RWPE2 (cell line): ENCODE measurements around the gene MTIF3.

Experiments used
- ATAC-seq: fragments of 200-7000 bp; cut with Tn5 transposase; 3 replicates; pipeline ENCODE4 v1.9.1; 2021; ENCODE audit warnings: low read depth
- DNase-seq: peaks from one replicate; pipeline ENCODE4 v3.0.0-alpha.2; 2020; ENCODE audit warnings: low spot score
- H3K27ac ChIP-seq: fragments of 450-650 bp; 2 replicates; pipeline ENCODE4 v1.5.1; 2017; ENCODE audit warnings: mild to moderate bottlenecking; ENCODE audit not compliant: poor library complexity, severe bottlenecking
- H3K27me3 ChIP-seq: fragments of 250-450 bp; sonication (Bioruptor Pico); 2 replicates; pipeline ENCODE4 v1.5.1; 2021; ENCODE audit warnings: mild to moderate bottlenecking, moderate library complexity; ENCODE audit not compliant: insufficient read depth, poor library complexity, severe bottlenecking
- H3K36me3 ChIP-seq: fragments of 250-450 bp; sonication (Bioruptor Pico); 2 replicates; pipeline ENCODE4 v1.5.1; 2020; ENCODE audit warnings: low read depth, mild to moderate bottlenecking, moderate library complexity
- H3K4me1 ChIP-seq: fragments of 250-450 bp; sonication (Bioruptor Pico); 2 replicates; pipeline ENCODE4 v1.5.1; 2021; ENCODE audit warnings: mild to moderate bottlenecking, moderate library complexity; ENCODE audit not compliant: insufficient read depth, poor library complexity, severe bottlenecking
- H3K4me3 ChIP-seq: fragments of 250-450 bp; sonication (Bioruptor Pico); 2 replicates; pipeline ENCODE4 v1.5.1; 2021; ENCODE audit warnings: mild to moderate bottlenecking, moderate library complexity; ENCODE audit not compliant: severe bottlenecking
- H3K9me3 ChIP-seq: fragments of 250-450 bp; sonication (Bioruptor Pico); 2 replicates; pipeline ENCODE4 v1.5.1; 2021; ENCODE audit warnings: mild to moderate bottlenecking, moderate library complexity; ENCODE audit not compliant: severe bottlenecking
- TF ChIP-seq, protein P1 (sequence below): fragments of 450-650 bp; IDR thresholded peaks from one replicate; pipeline ENCODE4 v1.5.1; 2017; ENCODE audit warnings: mild to moderate bottlenecking, moderate library complexity; ENCODE audit not compliant: poor library complexity, severe bottlenecking

MTIF3 gene

DNA sequence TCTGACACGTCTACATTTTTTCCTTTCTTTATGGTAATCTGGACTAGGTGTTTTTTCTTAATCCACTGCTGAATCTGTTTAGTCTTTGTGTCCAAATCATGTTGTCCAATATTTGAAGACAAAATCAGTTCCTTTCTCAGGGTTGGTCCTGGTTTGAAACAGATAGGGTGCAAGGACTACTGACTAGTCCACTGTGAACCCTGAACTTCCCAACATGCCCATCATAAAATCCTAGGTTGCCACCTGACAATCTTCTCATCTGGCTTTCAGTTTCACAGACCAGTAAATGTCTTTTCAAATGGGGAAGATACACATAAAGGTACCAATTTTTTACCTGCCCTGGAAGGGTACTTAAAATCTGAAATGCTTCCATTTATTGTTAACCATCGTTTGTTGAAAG lies 13.2 kb downstream of the MTIF3 start:
- Histone ChIP-seq H3K27ac (no peak overlapping the region), H3K4me3 (no peak overlapping the region), H3K9me3 (no peaks in the 10 kb centered on the region), H3K4me1 (no peaks in the 10 kb centered on the region), H3K36me3 (peaks cover 38% of the 10 kb centered on the region), H3K27me3 (no peaks in the 10 kb centered on the region)
- TF ChIP-seq, protein P1, sequence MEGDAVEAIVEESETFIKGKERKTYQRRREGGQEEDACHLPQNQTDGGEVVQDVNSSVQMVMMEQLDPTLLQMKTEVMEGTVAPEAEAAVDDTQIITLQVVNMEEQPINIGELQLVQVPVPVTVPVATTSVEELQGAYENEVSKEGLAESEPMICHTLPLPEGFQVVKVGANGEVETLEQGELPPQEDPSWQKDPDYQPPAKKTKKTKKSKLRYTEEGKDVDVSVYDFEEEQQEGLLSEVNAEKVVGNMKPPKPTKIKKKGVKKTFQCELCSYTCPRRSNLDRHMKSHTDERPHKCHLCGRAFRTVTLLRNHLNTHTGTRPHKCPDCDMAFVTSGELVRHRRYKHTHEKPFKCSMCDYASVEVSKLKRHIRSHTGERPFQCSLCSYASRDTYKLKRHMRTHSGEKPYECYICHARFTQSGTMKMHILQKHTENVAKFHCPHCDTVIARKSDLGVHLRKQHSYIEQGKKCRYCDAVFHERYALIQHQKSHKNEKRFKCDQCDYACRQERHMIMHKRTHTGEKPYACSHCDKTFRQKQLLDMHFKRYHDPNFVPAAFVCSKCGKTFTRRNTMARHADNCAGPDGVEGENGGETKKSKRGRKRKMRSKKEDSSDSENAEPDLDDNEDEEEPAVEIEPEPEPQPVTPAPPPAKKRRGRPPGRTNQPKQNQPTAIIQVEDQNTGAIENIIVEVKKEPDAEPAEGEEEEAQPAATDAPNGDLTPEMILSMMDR = no peak
- no peak for ATAC-seq
- no peak for DNase-seq

DNA sequence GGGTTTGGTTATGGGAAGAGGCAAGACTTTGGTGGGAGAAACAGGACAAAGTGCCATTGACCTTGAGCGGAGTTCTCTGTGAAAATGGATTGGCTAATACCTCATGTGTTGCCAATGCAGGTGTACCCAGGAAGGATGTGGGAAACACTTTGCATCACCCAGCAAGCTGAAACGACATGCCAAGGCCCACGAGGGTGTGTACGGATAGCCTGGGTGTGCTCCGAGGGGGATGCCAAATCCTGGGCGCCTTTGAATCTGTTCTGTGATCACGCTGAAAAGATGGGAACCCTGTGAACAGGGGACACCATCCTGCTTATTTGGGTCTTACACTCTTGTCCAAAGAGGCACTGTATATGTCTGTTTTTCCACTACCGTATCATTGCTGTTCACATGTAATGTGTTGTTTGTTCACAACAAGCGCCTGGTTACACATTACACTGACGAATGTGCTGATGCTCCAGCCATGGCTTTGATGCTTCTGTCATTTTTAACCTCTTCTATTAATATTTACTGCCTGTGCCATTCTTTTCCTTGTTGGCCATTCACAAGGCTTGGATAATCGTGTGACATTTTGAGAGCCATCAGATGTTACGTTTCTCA lies 17.7 kb downstream of the MTIF3 start:
- H3K27ac ChIP-seq = no peak overlapping the region
- H3K36me3 ChIP-seq = peaks cover 79% of the 10 kb centered on the region

DNA sequence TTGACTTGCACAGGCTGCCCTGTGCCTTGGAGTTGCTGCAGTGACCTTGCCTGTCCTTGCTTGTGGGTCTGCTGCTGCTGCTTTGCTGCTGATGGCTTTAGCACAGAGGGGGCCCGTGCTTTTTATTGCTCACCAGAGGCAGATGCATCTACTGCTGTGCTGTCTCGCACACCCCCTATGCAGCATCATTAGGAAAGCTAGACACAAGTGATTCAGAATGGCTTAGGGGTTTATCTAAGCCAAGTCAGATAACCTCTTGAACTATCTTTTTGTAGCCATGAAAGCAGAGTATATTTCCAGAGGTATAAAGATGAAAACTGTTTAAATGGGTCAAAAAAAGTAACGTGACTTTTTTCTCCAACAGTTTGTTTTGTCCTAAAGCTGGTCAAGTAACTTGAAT lies 18.2 kb downstream of the MTIF3 start:
- peaks cover 84% of the 10 kb centered on the region for H3K36me3 ChIP-seq
- TF ChIP-seq, protein P1 = no peak
- ATAC-seq (no peak), DNase-seq (no peak)
- H3K9me3 ChIP-seq = no peaks in the 10 kb centered on the region
- H3K4me1 ChIP-seq = peaks cover under 1% of the 10 kb centered on the region
- H3K27ac ChIP-seq = no peak overlapping the region
- no peaks in the 10 kb centered on the region for H3K27me3 ChIP-seq
- no peak overlapping the region for H3K4me3 ChIP-seq

More for the DNA sequence above, 17.7 kb downstream of the MTIF3 start:
- no peaks in the 10 kb centered on the region for H3K4me1 ChIP-seq
- TF ChIP-seq, protein P1 = no peak
- ATAC-seq (no peak), DNase-seq (no peak)
- no peaks in the 10 kb centered on the region for H3K27me3 ChIP-seq
- H3K4me3 ChIP-seq = no peak overlapping the region
- H3K9me3 ChIP-seq = no peaks in the 10 kb centered on the region

DNA sequence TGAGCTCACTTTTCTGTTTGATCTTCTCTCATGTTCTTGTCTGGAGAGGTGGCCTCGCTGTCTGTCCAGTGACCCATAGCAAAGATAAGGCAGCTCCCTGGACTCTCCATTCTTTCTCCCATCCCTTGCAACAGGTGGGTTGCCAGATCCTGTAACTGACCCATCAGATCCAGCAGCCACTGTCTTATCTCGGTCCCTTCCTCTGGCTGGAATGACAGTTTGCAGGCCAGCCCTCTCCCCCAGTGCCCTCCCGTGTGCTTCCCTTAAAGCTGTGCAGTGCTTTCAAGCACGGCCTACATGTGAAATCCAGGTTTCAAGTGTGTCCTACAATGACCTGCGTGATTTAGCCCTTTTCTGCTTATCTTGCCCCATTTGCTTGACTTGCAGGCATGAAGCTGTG lies 22.2 kb downstream of the MTIF3 start:
- H3K36me3 ChIP-seq = peaks cover 62% of the 10 kb centered on the region
- no peaks in the 10 kb centered on the region for H3K27me3 ChIP-seq
- H3K27ac ChIP-seq = no peak overlapping the region
- TF ChIP-seq, protein P1 = no peak
- peaks cover 8% of the 10 kb centered on the region for H3K4me1 ChIP-seq
- no peak overlapping the region for H3K4me3 ChIP-seq
- DNase-seq (no peak), ATAC-seq (no peak)
- no peaks in the 10 kb centered on the region for H3K9me3 ChIP-seq

DNA sequence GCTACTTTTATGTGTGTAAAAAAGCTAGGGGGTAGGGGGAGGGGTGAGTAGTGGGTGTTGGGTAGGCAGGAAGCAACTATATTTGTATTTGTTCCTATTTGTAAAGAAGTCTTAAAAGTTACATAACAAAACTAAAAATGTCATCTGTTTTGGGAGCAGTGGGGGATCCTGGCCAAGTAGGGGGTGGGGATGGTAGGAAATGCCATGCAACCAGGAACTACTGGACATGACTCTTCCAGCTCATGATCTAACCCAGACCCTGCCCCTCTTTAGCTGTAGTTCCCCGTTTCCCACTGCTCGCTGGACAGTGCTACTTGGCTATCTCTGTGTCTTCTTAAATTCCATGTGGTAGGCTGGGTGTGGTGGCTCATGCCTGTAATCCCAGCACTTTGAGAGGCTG lies 22.7 kb downstream of the MTIF3 start:
- Histone ChIP-seq H3K27ac (peak overlapping the region; percentile 82), H3K36me3 (peaks cover 58% of the 10 kb centered on the region)
- no peak for DNase-seq

More for the DNA sequence above, 22.7 kb downstream of the MTIF3 start:
- H3K4me3 ChIP-seq = no peak overlapping the region
- H3K9me3 ChIP-seq = no peaks in the 10 kb centered on the region
- TF ChIP-seq, protein P1 = no peak
- no peak for ATAC-seq
- H3K27me3 ChIP-seq = no peaks in the 10 kb centered on the region
- peaks cover 8% of the 10 kb centered on the region for H3K4me1 ChIP-seq
